ENCODE results near the gene PRR11. TPM values are rescaled to one million over a fixed set of nuclear protein-coding genes. Genes with fewer than 3 reads are reported as not detected.

PRR11 gene
- total RNA-seq = 1 to 10 TPM; 1.2 to 2.3 (median 1.9) TPM
- 0.38 TPM for polyA plus RNA-seq
- long read RNA-seq, donor 1 = 0 reads
- long read RNA-seq, donor 2 = 0 reads
- long read RNA-seq, donor 3, partial matches to known transcripts = 0 of 1 reads
- long read RNA-seq, donor 3, other reads (novel, unspliced or antisense) = 0 of 1 reads
- long read RNA-seq, donor 4 = 0 reads

DNA sequence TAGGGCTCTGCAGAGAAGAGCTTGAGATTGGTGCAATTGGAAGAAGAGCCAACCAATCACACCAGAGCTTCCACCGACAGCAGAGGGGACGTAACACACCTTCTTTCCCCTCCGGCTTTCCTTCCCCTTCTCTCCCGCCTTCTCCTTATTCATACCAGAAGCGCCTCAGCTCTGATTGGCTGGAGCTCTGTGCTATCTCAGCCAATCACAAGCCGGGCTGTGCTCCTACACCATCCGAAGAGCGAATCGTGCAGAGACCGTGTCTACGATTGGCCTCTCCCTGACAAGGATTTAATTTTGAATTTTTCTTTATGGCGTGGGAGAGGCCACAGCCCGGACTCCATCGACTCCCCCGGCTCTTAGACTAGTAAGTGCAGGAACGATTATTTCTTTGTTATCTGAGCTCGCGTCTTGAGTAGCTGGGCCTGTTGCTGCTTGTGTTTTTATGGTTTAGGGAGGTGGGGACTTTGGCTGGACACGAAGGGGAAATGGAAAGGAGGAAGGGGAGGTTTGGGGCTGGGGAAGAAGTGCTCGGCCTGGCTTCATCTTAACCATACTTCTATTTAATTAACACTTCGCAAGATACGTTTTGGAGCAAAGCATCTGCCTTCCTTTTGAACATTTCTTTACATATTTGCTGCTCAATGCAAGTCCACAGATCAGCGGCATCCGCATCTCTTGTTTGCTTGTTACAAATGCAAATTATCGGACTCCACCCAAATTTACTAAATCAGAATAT lies at the start of gene PRR11:
Gene PRR11, plus strand, starts transcription at position 308 of the 739 bp plus-strand sequence. CDS start 14,007 bp downstream, outside the sequence.
- peak within 1 kb of the TSS; percentile 93 for H3K27ac ChIP-seq (ENCODE audit: low read length)
- no peaks in the 10 kb centered on the region for H3K9me3 ChIP-seq (ENCODE audit: control insufficient read depth, low read length)
- DNase-seq (peak; percentile 94 to 97 (median 94)), ATAC-seq (peak; percentile 96 to 99)
- intact Hi-C loops (cut with DNase I) = no loop called here
- H3K27me3 ChIP-seq (ENCODE audit: control insufficient read depth, insufficient read depth) = no peaks in the 10 kb centered on the region
- no peaks in the 10 kb centered on the region for H3K4me1 ChIP-seq (ENCODE audit: control insufficient read depth, insufficient read depth, low read length)
- WGBS = under 1% methylated on average over 25 of the region's 25 CpGs
- H3K4me3 ChIP-seq (ENCODE audit: low read length) = peak within 1 kb of the TSS; percentile 97

GRCh38 chr17:59105852-59106462 lies 49.6 kb upstream of the PRR11 start:
- H3K27ac ChIP-seq (ENCODE audit: low read length) = peak overlapping the region; percentile 72
- H3K4me1 ChIP-seq (ENCODE audit: control insufficient read depth, insufficient read depth, low read length) = no peaks in the 10 kb centered on the region
- no peaks in the 10 kb centered on the region for H3K9me3 ChIP-seq (ENCODE audit: control insufficient read depth, low read length)
- under 1% methylated on average over 18 of the region's 18 CpGs for WGBS
- intact Hi-C loops (cut with DNase I) = no loop called here
- ATAC-seq (peak; percentile 64 to 68), DNase-seq (peak; percentile 66 to 88 (median 87))
- no peaks in the 10 kb centered on the region for H3K27me3 ChIP-seq (ENCODE audit: control insufficient read depth, insufficient read depth)
- H3K4me3 ChIP-seq (ENCODE audit: low read length) = peak overlapping the region; percentile 78

GRCh38 chr17:59106463-59107305 lies 48.9 kb upstream of the PRR11 start, which contains the start of gene TRIM37:
Gene TRIM37 (minus strand): TSS chr17:59106880. CDS start chr17:59106461, 419 bp downstream.
- Histone ChIP-seq H3K4me3 (ENCODE audit: low read length) (peak within 1 kb of the TSS; percentile 78), H3K27me3 (ENCODE audit: control insufficient read depth, insufficient read depth) (no peaks in the 10 kb centered on the region), H3K4me1 (ENCODE audit: control insufficient read depth, insufficient read depth, low read length) (no peaks in the 10 kb centered on the region), H3K27ac (ENCODE audit: low read length) (peak within 1 kb of the TSS; percentile 72), H3K9me3 (ENCODE audit: control insufficient read depth, low read length) (no peaks in the 10 kb centered on the region)
- under 1% methylated on average over 89 of the region's 89 CpGs for WGBS
- DNase-seq (peak; percentile 98 to 99 (median 98)), ATAC-seq (peak; percentile 100)
- intact Hi-C loops (cut with DNase I) = no loop called here

DNA sequence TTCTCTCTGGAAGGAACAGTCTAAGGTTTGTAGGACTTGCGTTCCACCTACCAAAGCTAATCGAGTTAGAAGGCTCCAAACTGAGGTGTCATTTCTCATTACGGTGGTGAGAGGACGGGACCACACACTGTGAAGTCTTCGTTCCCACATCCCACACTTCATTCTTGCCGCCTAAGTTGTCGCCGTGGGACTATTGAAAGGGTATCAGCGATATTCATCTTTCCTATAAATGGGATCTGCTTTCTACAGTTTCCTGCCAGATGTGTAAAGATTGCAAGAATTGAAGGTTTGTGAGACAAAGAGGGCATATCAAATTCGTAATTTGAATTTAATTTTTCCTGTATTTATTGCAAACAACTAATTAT lies 48.3 kb upstream of the PRR11 start:
- Histone ChIP-seq H3K27ac (ENCODE audit: low read length) (peak overlapping the region; percentile 31), H3K9me3 (ENCODE audit: control insufficient read depth, low read length) (no peaks in the 10 kb centered on the region), H3K4me1 (ENCODE audit: control insufficient read depth, insufficient read depth, low read length) (no peaks in the 10 kb centered on the region), H3K4me3 (ENCODE audit: low read length) (peak overlapping the region; percentile 78), H3K27me3 (ENCODE audit: control insufficient read depth, insufficient read depth) (no peaks in the 10 kb centered on the region)
- no peak for DNase-seq
- ATAC-seq = peak in 1 of 2 donors; percentile 2
- intact Hi-C loops (cut with DNase I) = no loop called here
- 2% methylated on average over 10 of the region's 10 CpGs for WGBS

DNA sequence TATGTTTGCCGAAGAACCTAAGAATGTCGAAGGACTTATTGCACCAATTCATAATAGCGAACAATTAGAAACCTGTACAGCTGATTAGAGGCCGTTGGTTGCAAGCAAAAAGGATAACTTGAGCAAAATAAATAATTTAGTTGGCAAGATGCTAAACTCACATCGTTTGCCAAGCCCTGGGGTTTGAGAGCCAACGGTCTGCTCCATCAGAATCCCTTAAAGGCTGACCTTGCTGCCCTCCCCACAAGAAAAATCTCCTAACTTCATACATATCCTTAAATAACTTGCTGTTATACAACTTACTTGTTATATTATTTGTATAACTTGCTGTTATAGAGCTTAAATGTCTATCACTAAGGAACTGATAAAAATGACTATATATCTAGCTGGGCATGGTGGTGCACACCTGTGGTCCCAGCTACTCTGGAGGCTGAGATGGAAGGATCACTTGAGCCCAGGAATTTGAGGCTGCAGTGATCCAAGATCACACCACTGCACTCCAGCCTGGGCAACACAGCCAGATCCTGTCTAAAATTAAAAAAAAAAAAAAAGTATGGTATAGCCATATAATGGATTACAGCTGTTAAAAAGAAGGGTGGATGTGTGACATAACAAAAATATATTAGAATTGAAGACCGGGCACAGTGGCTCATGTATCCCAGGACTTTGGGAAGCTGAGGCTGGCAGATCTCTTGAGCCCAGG lies 47.0 kb upstream of the PRR11 start:
- ATAC-seq (no peak), DNase-seq (no peak)
- Histone ChIP-seq H3K9me3 (ENCODE audit: control insufficient read depth, low read length) (no peaks in the 10 kb centered on the region), H3K4me3 (ENCODE audit: low read length) (no peak overlapping the region), H3K27ac (ENCODE audit: low read length) (no peak overlapping the region), H3K4me1 (ENCODE audit: control insufficient read depth, insufficient read depth, low read length) (no peaks in the 10 kb centered on the region), H3K27me3 (ENCODE audit: control insufficient read depth, insufficient read depth) (no peaks in the 10 kb centered on the region)
- 86% methylated on average over 7 of the region's 7 CpGs for WGBS
- intact Hi-C loops (cut with DNase I) = no loop called here

DNA sequence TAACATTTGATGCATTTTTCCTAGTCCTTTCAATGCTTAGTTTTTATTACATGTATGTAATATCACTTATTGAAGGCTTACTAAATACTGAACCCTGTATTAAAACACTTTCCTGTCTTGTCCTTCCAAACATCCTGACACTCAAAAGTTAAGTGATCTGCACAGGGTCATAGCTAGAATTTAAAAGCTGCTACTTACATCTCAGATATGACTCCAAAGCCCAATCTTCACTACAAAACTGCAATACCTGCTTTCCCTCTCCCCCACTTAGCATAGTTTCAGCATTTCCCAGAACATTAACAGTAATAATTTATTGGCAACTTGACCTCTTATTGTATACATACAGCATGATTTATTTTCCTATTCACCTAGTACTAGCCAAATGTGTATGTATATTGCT lies 44.6 kb upstream of the PRR11 start:
- no peak overlapping the region for H3K4me3 ChIP-seq (ENCODE audit: low read length)
- H3K9me3 ChIP-seq (ENCODE audit: control insufficient read depth, low read length) = no peaks in the 10 kb centered on the region
- no peak overlapping the region for H3K27ac ChIP-seq (ENCODE audit: low read length)
- DNase-seq = no peak
- intact Hi-C loops (cut with DNase I) = no loop called here
- ATAC-seq = no peak
- no peaks in the 10 kb centered on the region for H3K27me3 ChIP-seq (ENCODE audit: control insufficient read depth, insufficient read depth)
- H3K4me1 ChIP-seq (ENCODE audit: control insufficient read depth, insufficient read depth, low read length) = no peaks in the 10 kb centered on the region

GRCh38 chr17:59111539-59111938 lies 44.0 kb upstream of the PRR11 start:
- 81% methylated on average over 3 of the region's 3 CpGs for WGBS
- intact Hi-C loops (cut with DNase I) = no loop called here
- no peak for ATAC-seq

GRCh38 chr17:59115474-59115873 lies 40.1 kb upstream of the PRR11 start:
- no peak for ATAC-seq
- H3K4me3 ChIP-seq (ENCODE audit: low read length) = no peak overlapping the region
- no peaks in the 10 kb centered on the region for H3K9me3 ChIP-seq (ENCODE audit: control insufficient read depth, low read length)
- no peaks in the 10 kb centered on the region for H3K27me3 ChIP-seq (ENCODE audit: control insufficient read depth, insufficient read depth)
- intact Hi-C loops (cut with DNase I) = no loop called here
- WGBS = 91% methylated on average over 9 of the region's 9 CpGs
- no peak for DNase-seq
- no peak overlapping the region for H3K27ac ChIP-seq (ENCODE audit: low read length)
- H3K4me1 ChIP-seq (ENCODE audit: control insufficient read depth, insufficient read depth, low read length) = no peaks in the 10 kb centered on the region

More at GRCh38 chr17:59111539-59111938, 44.0 kb upstream of the PRR11 start:
- H3K27me3 ChIP-seq (ENCODE audit: control insufficient read depth, insufficient read depth) = no peaks in the 10 kb centered on the region
- no peaks in the 10 kb centered on the region for H3K4me1 ChIP-seq (ENCODE audit: control insufficient read depth, insufficient read depth, low read length)
- no peak for DNase-seq
- no peak overlapping the region for H3K4me3 ChIP-seq (ENCODE audit: low read length)
- H3K27ac ChIP-seq (ENCODE audit: low read length) = no peak overlapping the region
- H3K9me3 ChIP-seq (ENCODE audit: control insufficient read depth, low read length) = no peaks in the 10 kb centered on the region

- ATAC-seq (no peak), DNase-seq (no peak)
- no peaks in the 10 kb centered on the region for H3K27me3 ChIP-seq (ENCODE audit: control insufficient read depth, insufficient read depth)
- intact Hi-C loops (cut with DNase I) = no loop called here
- H3K4me3 ChIP-seq (ENCODE audit: low read length) = no peak overlapping the region
- WGBS = 97% methylated on average over 9 of the region's 9 CpGs
- no peaks in the 10 kb centered on the region for H3K4me1 ChIP-seq (ENCODE audit: control insufficient read depth, insufficient read depth, low read length)
- H3K9me3 ChIP-seq (ENCODE audit: control insufficient read depth, low read length) = no peaks in the 10 kb centered on the region
- no peak overlapping the region for H3K27ac ChIP-seq (ENCODE audit: low read length)
These were observed 33.6 kb upstream of the PRR11 start for GRCh38 chr17:59121901-59122480.

GRCh38 chr17:59124665-59125064 lies 30.9 kb upstream of the PRR11 start:
- Histone ChIP-seq H3K27me3 (ENCODE audit: control insufficient read depth, insufficient read depth) (no peaks in the 10 kb centered on the region), H3K9me3 (ENCODE audit: control insufficient read depth, low read length) (no peaks in the 10 kb centered on the region), H3K4me1 (ENCODE audit: control insufficient read depth, insufficient read depth, low read length) (no peaks in the 10 kb centered on the region), H3K27ac (ENCODE audit: low read length) (no peak overlapping the region), H3K4me3 (ENCODE audit: low read length) (no peak overlapping the region)
- intact Hi-C loops (cut with DNase I) = no loop called here
- DNase-seq (no peak), ATAC-seq (no peak)
- 99% methylated on average over 6 of the region's 6 CpGs for WGBS
